Liver (tissue), 3 donors: Measurements from ENCODE around the gene WSCD2.

ENCODE experiments used
- CTCF ChIP-seq: fragments of 150-350 bp; IDR thresholded peaks from 2 replicates; pipeline ENCODE4 v1.5.1; 2017; ENCODE audit warnings: improper control_type of control experiment, low read depth, low read length; ENCODE audit not compliant: missing input control
- EGR1 ChIP-seq, 2 donors: IDR thresholded peaks; 2 replicates each; pipeline ENCODE4 v1.6.1; 2016 to 2018; ENCODE audit warnings: antibody characterized with exemption in 2 of 2, low read depth in 2 of 2
- HNF4G ChIP-seq: IDR thresholded peaks from 2 replicates; pipeline ENCODE4 v1.6.1; 2016; ENCODE audit warnings: antibody characterized with exemption
- JUND ChIP-seq, 2 donors: IDR thresholded peaks; 2 replicates each; pipeline ENCODE4 v1.6.1; 2016; ENCODE audit warnings: antibody characterized with exemption in 2 of 2
- MAX ChIP-seq: IDR thresholded peaks from 2 replicates; pipeline ENCODE4 v1.6.1; 2016; ENCODE audit warnings: antibody characterized with exemption
- RAD21 ChIP-seq, 2 donors: IDR thresholded peaks; 2 replicates each; pipeline ENCODE4 v1.6.1; 2016; ENCODE audit warnings: antibody characterized with exemption in 2 of 2, mild to moderate bottlenecking in 2 of 2
- REST ChIP-seq: IDR thresholded peaks from 2 replicates; pipeline ENCODE4 v1.6.1; 2016; ENCODE audit warnings: antibody characterized with exemption, mild to moderate bottlenecking
- RXRA ChIP-seq, 2 donors: IDR thresholded peaks; 2 replicates each; pipeline ENCODE4 v1.6.1; 2017 to 2018; ENCODE audit warnings: antibody characterized with exemption in 2 of 2, mild to moderate bottlenecking in 1 of 2
- TAF1 ChIP-seq: conservative IDR thresholded peaks from 2 replicates; pipeline ENCODE4 v1.6.1; 2016; ENCODE audit warnings: antibody characterized with exemption, mild to moderate bottlenecking
- YY1 ChIP-seq: IDR thresholded peaks from 2 replicates; pipeline ENCODE4 v1.6.1; 2016; ENCODE audit warnings: antibody characterized with exemption, mild to moderate bottlenecking
- donor health status: healthy.
- donor health status: healthy.

GRCh38 chr12:108157870-108158459, 28.9 kb downstream of the WSCD2 start:
- TF ChIP-seq JUND (IDR thresholded peaks at IDR 0.05) (no peak), CTCF (no peak), TAF1 (no peak), YY1 (no peak), RAD21 (IDR thresholded peaks at IDR 0.05) (no peak), RXRA (IDR thresholded peaks at IDR 0.05) (no peak), EGR1 (IDR thresholded peaks at IDR 0.05; ENCODE audit: low read depth in 2 of 2) (no peak), REST (no peak), HNF4G (no peak), MAX (no peak)
